OCI-LY1 (cell line): ENCODE results near the gene GRK4.

ENCODE experiments used
- EZH2 ChIP-seq: fragments of 200-600 bp; sonication (generic), shearing (Covaris generic); IDR thresholded peaks from 2 replicates; pipeline ENCODE4 v1.8.0; 2017; ENCODE audit warnings: borderline replicate concordance, mixed run types, mild to moderate bottlenecking, antibody characterized with exemption, low read length, moderate library complexity, mixed read lengths
- TF ChIP-seq, protein P1 (sequence below): fragments of 200-600 bp; sonication (generic), shearing (Covaris generic); IDR thresholded peaks from 2 replicates; pipeline ENCODE4 v1.5.1; 2017; ENCODE audit warnings: mild to moderate bottlenecking, antibody characterized with exemption, low read length, moderate library complexity, mixed read lengths

GRCh38 chr4:3046623-3047022 lies 83.3 kb downstream of the GRK4 start:
- TF ChIP-seq, protein P1, sequence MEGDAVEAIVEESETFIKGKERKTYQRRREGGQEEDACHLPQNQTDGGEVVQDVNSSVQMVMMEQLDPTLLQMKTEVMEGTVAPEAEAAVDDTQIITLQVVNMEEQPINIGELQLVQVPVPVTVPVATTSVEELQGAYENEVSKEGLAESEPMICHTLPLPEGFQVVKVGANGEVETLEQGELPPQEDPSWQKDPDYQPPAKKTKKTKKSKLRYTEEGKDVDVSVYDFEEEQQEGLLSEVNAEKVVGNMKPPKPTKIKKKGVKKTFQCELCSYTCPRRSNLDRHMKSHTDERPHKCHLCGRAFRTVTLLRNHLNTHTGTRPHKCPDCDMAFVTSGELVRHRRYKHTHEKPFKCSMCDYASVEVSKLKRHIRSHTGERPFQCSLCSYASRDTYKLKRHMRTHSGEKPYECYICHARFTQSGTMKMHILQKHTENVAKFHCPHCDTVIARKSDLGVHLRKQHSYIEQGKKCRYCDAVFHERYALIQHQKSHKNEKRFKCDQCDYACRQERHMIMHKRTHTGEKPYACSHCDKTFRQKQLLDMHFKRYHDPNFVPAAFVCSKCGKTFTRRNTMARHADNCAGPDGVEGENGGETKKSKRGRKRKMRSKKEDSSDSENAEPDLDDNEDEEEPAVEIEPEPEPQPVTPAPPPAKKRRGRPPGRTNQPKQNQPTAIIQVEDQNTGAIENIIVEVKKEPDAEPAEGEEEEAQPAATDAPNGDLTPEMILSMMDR: no peak
- no peak for TF ChIP-seq EZH2
